HTR-8/SVneo (cell line): Measurements from ENCODE around the gene BOC.

Experiments
- DNase-seq: peaks from one replicate; pipeline ENCODE4 v3.0.0; 2011; ENCODE audit warnings: low spot score, mixed read lengths; ENCODE audit not compliant: insufficient read length
- FAIRE-seq: peaks from 2 replicates; lab custom pipeline; 2011; peaks lifted over from hg19 to GRCh38; lab: Jason Lieb, UNC

The BOC gene

GRCh38 chr3:113219605-113220300, 8.4 kb downstream of the BOC start:
- no peak for DNase-seq
- no peak for FAIRE-seq

GRCh38 chr3:113220721-113221120, 9.4 kb downstream of the BOC start:
- FAIRE-seq: no peak

GRCh38 chr3:113221721-113222257, 10.4 kb downstream of the BOC start:
- no peak for FAIRE-seq
- DNase-seq: no peak

More at GRCh38 chr3:113220721-113221120, 9.4 kb downstream of the BOC start:
- DNase-seq: no peak

DNA sequence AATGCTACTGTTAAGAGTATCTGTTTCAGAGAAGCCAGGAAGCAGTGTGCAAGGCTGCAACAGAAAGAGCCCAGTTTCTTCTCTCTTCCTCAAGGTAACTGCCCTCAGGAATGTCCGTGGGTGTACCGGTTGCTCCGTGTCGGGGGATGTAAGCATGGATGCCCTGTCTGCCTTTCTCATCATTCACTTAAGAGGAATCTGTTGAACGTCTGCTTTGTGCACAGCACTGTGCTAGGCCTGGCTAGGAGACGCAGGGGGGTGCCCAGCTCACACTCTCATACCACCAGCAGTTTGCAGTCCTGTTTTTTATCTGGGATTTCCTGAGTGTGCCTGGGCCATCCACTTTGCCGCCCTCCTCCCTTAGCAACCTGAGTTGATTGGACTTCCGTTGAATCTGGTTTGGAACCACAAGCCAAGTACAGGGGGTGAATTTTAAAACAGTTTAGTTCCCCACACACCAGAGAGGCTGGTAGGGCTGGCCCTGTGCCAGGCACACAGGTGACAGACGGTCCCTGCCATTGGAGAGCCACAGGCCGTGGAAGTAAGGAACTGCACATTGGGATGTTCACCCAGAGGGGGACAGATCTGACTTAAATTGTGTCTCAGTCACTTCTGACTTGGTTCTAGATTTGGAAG, 11.2 kb downstream of the BOC start:
- FAIRE-seq: no peak

GRCh38 chr3:113223475-113224281, 12.3 kb downstream of the BOC start:
- DNase-seq (no peak), FAIRE-seq (no peak)

More for the DNA sequence above, 11.2 kb downstream of the BOC start:
- DNase-seq: no peak

DNA sequence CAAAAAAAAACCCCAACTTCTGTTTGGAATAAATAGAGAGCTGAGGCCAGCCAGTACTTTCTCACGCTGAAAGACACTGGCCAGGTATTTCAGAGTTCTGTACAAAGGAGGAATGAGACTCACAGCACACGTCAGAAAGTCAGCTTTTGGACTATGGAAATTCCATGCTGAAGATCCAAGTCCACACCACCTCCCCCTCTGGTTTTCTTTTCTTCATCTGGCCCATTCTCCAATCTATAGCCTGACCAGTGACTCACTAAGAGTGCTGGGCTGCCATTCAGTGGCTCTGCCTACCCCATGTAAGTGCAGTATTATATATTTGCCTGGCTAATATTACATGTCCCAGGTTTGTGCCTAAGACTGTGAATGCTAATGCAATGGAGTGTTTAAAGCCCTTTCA, 13.9 kb downstream of the BOC start:
- no peak for DNase-seq
- no peak for FAIRE-seq

GRCh38 chr3:113226491-113226890, 15.1 kb downstream of the BOC start:
- DNase-seq (no peak), FAIRE-seq (no peak)

DNA sequence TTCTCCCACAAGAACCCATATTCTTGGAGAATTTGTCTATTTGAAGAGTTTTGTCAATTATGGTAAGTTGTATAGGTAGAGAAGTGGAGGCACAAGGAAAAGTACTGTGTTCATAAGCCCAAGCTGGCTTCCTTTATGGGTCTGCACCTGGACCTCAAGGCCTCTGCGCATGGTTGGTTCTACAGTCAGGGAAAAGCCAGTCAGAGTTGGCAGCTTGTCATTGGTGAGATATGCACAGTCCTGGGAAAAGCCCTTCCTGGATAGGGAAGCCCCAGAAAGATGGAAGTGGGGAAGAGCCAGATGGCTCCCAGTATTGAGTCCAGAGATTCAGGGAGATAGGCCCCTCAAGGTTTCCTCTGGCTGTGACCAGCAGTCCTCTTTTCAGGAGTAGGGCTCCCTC, 15.8 kb downstream of the BOC start:
- FAIRE-seq: no peak
- no peak for DNase-seq

DNA sequence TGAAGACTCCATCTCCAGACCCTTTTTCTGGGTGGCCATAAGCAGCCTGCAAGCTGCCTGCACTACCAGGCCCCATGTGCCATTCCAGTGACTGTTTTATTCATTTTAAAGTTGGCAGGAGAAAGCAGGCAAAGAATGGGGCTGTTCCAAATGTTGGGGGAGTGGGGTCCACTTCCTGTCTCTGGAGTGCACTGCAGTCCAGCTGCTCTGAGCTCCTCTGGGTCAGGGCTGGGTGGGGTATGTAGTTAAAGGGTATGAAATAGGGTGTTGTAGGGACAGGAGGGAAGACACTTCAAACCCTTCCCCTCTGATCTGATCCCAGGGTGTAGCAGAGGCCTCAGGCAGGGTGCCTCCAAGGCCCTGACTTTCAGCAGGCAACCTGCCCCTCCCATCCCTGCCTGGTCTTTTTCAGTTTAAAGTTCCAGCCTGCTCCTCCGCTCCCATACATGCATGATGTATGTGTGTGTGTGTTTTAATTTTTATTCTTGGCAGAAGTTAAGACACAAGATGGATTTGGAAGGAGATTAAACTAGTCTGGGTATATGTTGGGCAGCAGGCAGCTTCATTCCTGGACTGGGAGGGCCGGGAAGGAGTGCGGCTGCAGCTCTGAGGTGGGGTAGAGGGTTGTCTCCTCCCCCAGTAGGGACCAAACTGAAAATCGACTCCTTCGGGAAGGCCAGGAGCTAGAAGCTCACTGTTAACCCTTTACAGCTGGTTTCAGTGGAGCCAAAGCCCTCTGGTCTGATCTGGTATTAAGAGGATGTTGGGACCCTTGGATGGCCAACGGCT, 17.3 kb downstream of the BOC start:
- DNase-seq (no peak), FAIRE-seq (no peak)

DNA sequence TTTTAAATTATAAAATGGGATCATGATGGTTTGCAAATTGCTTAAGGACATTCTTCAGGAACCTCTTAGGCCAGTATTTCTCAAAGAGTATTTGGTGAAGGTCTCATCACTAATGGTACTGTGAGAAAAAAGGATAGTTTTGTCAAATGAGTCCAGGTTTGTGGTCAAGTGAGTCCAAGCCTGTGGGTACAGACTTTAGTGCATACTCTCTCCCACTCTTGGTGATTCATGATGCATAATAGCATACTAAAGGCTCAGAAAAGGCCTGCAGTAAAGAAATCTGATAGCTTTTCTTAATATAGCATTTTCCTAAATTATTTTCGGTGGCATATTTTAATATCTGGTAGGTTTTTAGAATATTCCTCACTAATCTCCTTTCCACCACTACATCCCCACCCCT, 20.0 kb downstream of the BOC start:
- DNase-seq (no peak), FAIRE-seq (no peak)

GRCh38 chr3:113231827-113232253, 20.5 kb downstream of the BOC start:
- FAIRE-seq (peak; percentile 94), DNase-seq (peak; percentile 75)

GRCh38 chr3:113232342-113232741, 21.0 kb downstream of the BOC start:
- DNase-seq: no peak

GRCh38 chr3:113233497-113233896, 22.1 kb downstream of the BOC start:
- no peak for FAIRE-seq

More at GRCh38 chr3:113232342-113232741, 21.0 kb downstream of the BOC start:
- FAIRE-seq: no peak

GRCh38 chr3:113234028-113234427, 22.7 kb downstream of the BOC start:
- no peak for DNase-seq
- FAIRE-seq: no peak

More at GRCh38 chr3:113233497-113233896, 22.1 kb downstream of the BOC start:
- DNase-seq: no peak

GRCh38 chr3:113234688-113235260, 23.4 kb downstream of the BOC start:
- no peak for DNase-seq
- FAIRE-seq: no peak

DNA sequence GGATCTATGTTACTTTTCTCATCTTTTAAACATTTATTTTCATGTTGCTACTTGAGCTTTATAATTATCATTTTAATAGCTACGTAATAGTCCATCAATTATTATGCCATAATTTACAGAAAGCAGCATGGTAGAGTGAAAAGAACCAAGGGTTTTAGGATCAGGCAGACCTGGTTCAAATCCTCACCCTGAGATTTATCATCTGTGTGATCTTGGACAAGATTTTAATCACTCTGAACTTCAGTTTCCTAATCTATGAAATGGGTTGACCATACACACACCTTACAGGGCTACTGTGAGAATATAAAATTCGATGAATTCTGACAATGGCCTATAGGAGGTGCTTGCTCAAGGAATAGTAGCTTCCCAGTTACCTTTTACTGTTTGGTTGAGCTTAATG, 27.1 kb downstream of the BOC start:
- DNase-seq: no peak
- no peak for FAIRE-seq

- DNase-seq (no peak), FAIRE-seq (no peak)
These were observed 29.5 kb downstream of the BOC start for GRCh38 chr3:113240841-113241240.

DNA sequence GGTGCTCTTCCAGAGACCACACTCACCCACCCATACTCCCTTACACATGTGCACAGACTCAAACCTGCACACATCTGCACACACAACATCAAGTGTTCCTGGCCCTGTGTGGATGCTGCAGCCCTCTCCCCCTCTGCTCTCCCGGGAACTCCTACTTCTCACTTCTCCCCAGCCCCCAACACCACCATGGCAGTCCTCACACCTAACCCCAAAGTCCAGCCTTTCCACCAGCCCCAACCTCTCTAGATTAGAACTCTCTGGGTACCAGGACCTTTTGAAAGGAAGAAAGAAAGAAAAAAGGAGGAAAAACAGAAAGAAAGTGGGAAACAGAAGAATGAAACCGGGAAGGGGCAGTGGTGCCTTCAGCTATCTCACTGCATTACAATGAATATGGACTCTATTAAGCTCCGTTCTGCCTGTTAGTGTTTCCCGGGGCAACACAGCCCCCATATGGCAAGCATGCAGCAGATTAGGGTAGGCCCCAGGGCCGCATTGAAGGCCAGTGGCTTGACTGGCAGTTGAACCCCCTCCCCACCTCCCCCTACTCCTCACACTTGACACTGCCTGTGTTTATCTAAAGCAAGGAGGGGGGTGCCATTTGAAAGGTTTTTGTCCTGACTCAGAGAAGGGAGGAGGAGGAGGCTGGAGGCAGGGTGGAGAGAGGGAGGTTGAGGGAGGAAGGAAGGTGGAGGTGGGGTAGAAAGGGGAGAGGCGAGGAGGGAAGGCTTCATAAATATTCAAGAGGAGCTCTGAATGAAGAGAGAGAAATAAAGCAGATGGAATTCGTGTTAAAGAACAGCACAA, 30.1 kb downstream of the BOC start:
- peak; percentile 17 for DNase-seq
- peak; percentile 69 for FAIRE-seq

GRCh38 chr3:113242096-113242581, 30.8 kb downstream of the BOC start:
- FAIRE-seq (no peak), DNase-seq (no peak)
